ENCODE results near the gene DIRAS3.

GRCh38 chr1:68015971-68016370 is 34.5 kb downstream of the DIRAS3 start:
- no peak for TF ChIP-seq CTCF (conservative IDR thresholded peaks at IDR 0.05 in 1 of 2, IDR thresholded peaks at IDR 0.05 in 1 of 2; ENCODE audit: extremely low read depth in 1 of 2, insufficient read depth in 1 of 2, low read depth in 1 of 2, low read length in 2 of 2)
- no peak for TF ChIP-seq EZH2 (IDR thresholded peaks at IDR 0.05; ENCODE audit: borderline replicate concordance, low read length)

Measured in mammary epithelial cell (primary cell).